T-helper 22 cell (primary cell): ENCODE measurements around the gene MRPL42.

Source experiments
- DNase-seq: peaks from one replicate; pipeline ENCODE4 v3.0.0-alpha.2; 2020; ENCODE audit warnings: low read depth

MRPL42 gene

GRCh38 chr12:93500201-93500600, 32.9 kb downstream of the MRPL42 start:
- no peak for DNase-seq

- DNase-seq: no peak
Measured at GRCh38 chr12:93500667-93501066, 33.4 kb downstream of the MRPL42 start.

- peak; percentile 12 for DNase-seq
Measured at GRCh38 chr12:93502802-93503623, 35.7 kb downstream of the MRPL42 start.

- no peak for DNase-seq
Measured at GRCh38 chr12:93507165-93507564, 39.9 kb downstream of the MRPL42 start.

GRCh38 chr12:93509506-93509905, 42.2 kb downstream of the MRPL42 start:
- DNase-seq: no peak

- no peak for DNase-seq
Measured at GRCh38 chr12:93514853-93515252, 47.5 kb downstream of the MRPL42 start.

GRCh38 chr12:93518725-93519124, 51.4 kb downstream of the MRPL42 start:
- DNase-seq: no peak

GRCh38 chr12:93519859-93520258, 52.5 kb downstream of the MRPL42 start:
- DNase-seq: no peak

- DNase-seq: no peak
Measured at GRCh38 chr12:93520454-93520853, 53.1 kb downstream of the MRPL42 start.

GRCh38 chr12:93521225-93522080, 54.1 kb downstream of the MRPL42 start:
- no peak for DNase-seq

GRCh38 chr12:93524386-93525133, 57.2 kb downstream of the MRPL42 start:
- DNase-seq: no peak

- DNase-seq: no peak
Measured at GRCh38 chr12:93526786-93527428, 59.6 kb downstream of the MRPL42 start.

GRCh38 chr12:93530358-93530757, 63.0 kb downstream of the MRPL42 start:
- DNase-seq: no peak

GRCh38 chr12:93533310-93533709, 66.0 kb downstream of the MRPL42 start:
- no peak for DNase-seq

GRCh38 chr12:93536111-93536765, 68.9 kb downstream of the MRPL42 start:
- no peak for DNase-seq

- no peak for DNase-seq
Measured at GRCh38 chr12:93536766-93537488, 69.6 kb downstream of the MRPL42 start.

- no peak for DNase-seq
Measured at GRCh38 chr12:93537769-93538168, 70.5 kb downstream of the MRPL42 start.

- no peak for DNase-seq
Measured at GRCh38 chr12:93539821-93540220, 72.5 kb downstream of the MRPL42 start.

- DNase-seq: no peak
Measured at GRCh38 chr12:93540466-93540865, 73.2 kb downstream of the MRPL42 start.

- DNase-seq: no peak
Measured at GRCh38 chr12:93541578-93542225, 74.4 kb downstream of the MRPL42 start.
